ENCODE measurements around the gene MYO1G. TPM values are rescaled to one million over a fixed set of nuclear protein-coding genes. Genes with fewer than 3 reads are reported as not detected.
A peak's percentile ranks its signal among the peaks of the same experiment; 100 is the strongest.
"Not testable (repeated sequence)": the region's sequence is repeated elsewhere in the genome, so short reads cannot be mapped to it uniquely, and the experiment has no call there.

Gene MYO1G
- total RNA-seq, 1 donor from 2014 or later = 2.4 TPM

DNA sequence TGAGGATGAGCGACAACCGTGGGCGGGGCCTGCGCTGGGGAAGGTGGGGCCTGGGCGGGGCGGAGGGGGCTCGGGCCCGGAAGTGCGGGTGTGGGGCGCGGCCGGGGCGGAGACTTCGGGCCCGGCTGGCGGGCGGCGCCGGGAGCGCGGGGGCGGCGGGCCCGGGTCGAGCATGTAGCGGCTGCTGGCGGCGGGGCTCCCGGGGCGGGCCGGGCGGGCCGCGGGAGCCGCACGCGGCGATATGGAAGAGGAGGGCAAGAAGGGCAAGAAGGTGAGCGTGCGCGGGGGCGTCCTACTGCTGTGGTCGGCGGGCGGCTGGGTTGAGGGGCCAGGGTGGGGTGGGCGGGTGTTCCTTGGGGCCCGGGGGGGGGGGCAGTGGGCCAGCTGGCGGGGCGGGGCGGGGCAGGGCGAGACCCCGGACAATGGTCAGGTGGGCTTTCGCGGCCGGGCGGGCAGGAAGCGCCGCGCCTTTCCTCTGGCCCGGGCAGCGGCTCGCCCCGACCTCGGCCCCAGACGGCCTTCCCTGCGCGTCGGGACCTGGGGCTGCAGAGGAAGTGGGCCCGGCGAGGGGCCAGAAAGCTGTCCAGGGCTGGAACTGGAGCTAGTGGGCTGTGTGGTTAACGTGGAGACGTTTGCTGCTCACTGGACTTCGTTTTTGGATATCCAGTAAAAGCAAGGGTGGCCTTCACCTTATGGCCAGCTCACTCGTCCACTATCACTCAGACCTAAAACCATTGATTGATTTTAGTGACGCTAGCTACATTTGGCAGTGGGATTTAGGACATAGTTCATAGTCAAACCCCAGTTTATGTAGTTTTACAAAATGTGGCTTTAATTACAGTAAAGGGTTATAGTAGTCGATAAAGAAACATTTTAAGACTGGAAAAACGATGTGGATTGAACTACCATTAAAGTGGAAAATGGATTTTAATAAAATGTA, 21.5 kb upstream of the MYO1G start, which contains the start of gene CCM2:
Gene CCM2 (plus strand): TSS at position 109 of the 940 bp plus-strand sequence. CDS start 133 bp downstream, at position 242.
- intact Hi-C loops (cut with DNase I) = no loop called here
- DNase-seq (ENCODE audit: low spot score) = peak; percentile 81

DNA sequence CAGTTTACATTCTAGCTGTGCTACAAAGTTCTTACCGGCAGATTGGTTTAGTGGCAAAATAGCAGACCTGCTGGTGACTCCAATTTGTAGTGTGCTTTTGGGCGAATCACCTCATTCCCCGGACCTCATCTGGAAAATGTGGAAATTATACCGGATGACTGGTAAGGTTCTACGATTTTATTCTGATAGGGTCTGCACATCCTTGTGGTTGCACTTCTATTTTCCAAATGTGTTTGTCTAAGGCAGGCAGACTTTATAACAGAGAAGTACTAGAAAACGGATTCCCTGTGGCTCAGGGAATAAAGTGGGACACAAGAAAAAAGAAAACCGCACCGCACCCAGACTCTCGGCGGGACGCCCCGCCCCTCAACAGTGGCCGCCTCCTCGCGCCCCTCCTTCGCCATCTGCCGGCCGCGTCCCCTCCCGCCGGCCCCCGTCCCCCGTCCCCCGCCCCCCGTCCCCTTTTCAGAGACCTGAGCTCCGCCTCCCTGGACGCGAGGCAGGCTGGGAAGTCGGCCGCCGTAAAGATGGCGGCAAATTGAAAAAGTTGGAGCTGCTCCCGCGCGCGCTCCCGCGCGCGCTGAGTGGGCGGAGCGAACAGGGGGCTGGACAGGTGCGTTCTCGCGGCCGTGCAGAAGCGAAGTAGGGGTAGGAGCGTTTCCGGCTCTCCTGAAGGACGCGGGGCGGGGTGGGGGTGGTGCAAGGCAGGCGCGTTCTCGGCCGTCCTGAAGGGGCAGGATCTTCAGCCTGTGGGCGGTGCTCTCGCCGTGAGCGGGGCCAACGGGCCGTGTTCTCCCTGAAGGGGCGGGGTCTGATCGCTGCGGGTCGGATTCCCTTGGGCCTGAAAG, 20.7 kb upstream of the MYO1G start:
- intact Hi-C loops (cut with DNase I) = loop anchor here (1.0 to 5.0 kb wide), 2 partner anchors 112 kb away; partner anchors contain the start of genes PURB and TBRG4
- DNase-seq (ENCODE audit: low spot score) = peak; percentile 100

DNA sequence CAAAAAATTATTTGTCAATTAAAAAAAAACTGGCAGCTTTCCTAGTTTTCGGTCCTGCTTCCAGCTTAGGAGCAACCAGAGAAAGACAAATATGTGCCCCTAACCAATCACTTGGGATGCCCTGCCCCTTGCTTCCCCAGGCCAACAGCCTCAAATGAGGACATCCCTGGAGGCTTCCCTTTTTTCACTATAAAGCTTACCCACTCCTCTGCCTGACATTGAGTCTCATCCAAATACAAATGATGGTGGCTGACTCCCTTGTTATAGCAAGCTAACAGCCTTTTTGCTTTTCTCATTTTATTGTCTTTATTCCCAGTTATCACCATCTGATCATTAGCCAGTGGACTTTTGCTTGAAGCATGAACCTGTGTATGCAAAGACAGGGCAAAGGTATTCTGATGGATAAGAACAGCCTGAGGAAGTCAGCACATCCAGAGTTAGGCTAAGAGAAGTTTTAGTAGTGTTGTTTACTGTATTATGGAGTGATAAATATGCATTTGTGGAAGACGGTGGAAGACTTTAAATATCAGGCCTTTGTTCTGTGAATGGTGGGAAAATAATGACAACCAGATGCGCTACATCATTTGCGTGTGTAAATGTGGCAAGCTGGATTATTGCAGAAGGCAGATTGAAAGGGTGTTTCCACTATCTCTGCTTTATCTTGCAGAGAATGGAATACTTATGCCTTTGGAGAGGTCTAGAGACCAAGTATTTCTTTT, 19.5 kb upstream of the MYO1G start:
- no peak for DNase-seq (ENCODE audit: low spot score)
- intact Hi-C loops (cut with DNase I) = loop anchor here (5.0 kb wide), 1 partner anchor 111 kb away; the partner anchor contains the start of gene PURB

DNA sequence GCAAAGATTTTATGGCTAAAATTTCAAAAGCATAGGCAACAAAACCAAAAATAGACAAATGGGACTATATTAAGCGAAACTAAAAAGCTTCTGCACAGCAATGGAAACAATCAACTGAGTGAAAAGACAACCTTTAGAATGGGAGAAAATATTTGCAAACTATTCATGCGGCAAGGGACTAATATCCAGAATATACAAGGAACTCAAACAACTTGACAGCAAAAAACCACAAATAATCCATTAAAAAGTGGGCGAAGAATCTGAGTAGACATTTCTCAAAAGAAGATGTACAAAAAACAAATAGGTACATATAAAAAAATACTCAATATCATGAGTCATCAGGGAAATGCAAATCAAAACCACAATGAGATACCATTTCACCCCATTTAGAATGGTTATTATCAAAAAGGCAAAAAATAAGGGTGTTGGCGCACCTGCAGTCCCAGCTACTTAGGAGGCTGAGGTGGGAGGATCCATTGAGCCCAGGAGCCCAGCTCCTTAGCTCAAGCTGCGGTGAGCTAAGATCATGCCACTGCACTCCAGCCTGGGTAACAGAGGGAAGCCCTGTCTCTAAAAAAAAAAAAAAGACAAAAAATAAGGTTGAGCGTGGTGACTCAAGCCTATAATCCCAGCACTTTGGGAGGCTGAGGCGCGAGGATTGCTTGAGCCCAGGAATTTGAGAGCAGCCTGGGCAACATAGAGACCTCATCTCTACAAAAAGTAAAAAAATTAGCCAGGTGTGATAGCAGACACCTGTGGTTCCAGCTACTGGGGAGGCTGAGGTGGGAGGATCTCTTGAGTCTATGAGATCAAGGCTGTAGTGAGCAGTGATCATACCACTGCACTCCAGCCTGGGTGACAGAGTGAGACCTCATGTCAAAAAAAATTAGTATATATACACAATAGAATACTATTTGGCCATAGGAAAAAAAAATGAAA, 17.0 kb upstream of the MYO1G start:
- no peak for DNase-seq (ENCODE audit: low spot score)
- intact Hi-C loops (cut with DNase I) = loop anchor here (5.0 kb wide), 1 partner anchor 109 kb away; the partner anchor contains the start of gene PURB

DNA sequence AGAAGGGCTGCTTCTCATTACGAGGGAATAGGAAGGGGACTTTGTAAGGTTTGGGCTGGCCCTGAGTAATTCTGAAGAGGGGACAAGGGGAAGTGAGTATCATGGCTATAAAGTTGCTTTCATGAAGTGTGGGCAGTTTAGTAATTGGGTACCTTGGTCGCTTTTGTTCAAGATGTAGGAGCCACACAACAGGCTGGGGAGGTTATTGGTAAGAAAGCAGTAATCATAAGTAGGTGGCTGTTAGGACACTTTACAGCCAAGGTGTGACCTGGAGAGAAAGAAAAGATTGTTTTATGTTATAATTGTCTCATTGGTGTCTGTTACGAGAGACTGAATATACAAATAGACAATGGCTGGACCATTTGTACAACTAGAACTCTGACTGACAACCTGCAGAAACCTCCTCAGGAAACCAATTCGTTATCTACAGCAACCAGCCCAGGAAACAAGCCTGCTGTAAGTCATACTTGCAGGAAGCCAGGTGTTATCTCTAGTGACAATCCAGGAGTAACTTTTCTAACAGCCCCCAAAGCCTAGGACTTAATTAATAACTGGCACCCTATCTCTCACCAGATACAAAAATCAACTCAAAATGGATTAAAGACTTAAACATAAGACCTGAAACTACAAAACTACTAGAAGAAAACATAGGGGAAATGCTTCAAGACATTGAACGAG, 16.2 kb upstream of the MYO1G start:
- intact Hi-C loops (cut with DNase I) = loop anchor here (5.0 kb wide), 1 partner anchor 108 kb away; the partner anchor contains the start of gene PURB

DNA sequence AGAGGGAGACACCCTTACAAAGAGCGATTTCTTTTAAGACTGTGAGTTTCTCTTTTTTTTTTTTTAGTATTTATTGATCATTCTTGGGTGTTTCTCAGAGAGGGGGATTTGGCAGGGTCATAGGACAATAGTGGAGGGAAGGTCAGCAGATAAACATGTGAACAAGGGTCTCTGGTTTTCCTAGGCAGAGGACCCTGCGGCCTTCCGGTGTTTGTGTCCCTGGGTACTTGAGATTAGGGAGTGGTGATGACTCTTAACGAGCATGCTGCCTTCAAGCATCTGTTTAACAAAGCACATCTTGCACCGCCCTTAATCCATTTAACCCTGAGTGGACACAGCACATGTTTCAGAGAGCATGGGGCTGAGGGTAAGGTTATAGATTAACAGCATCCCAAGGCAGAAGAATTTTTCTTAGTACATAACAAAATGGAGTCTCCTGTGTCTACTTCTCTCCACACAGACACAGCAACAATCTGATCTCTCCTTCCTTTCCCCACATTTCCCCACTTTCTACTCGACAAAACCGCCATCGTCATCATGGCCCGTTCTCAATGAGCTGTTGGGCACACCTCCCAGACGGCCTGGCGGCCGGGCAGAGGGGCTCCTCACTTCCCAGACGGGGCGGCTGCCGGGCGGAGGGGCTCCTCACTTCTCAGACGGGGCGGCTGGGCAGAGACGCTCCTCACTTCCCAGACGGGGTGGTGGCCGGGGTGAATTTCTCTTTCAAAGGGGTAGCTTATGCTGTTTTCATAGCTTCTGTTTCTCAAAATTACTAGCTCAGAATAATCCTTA, 13.4 kb upstream of the MYO1G start:
- intact Hi-C loops (cut with DNase I) = not testable (repeated sequence)

More for the DNA sequence above, 16.2 kb upstream of the MYO1G start:
- no peak for DNase-seq (ENCODE audit: low spot score)

DNA sequence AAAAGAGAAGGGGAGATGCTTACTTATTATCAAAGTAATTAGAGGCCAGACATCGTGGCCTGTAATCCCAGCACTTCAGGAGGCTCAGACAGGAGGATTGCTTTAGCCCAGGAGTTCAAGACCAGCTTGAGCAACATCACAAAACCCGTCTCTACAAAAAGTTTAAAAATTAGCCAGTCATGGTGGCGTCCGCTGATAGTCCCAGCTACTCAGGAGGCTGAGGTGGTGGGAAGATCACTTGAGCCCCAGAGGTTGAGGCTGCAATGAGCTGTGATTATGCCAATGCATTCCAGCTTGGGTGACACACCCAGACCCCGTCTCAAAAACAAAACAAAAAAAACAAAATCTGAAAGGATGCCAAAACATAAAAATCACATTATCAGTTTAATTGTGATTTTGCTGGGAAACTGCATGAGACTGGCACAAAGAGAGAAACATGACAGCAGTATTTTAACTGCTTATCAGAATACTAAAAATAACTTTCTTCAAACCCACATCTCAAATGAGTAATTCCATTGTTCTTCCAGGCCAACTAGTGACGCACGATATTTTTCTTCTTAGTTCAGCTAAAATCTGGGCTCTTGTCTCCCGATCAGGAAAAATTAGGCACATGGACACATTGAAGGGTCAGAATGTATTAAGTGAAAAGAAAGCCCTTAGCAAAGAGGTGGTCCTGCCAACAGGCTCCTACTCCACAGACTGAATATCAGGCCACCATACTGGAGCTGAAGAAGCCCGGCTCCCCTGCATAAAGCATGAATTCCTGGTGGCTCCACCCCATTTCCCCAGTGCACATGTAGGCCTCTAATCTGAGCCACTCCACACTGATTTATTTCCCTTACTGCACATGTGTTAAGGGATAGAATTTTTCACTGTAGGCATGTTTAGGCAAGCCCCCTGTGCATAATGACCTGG, 11.6 kb upstream of the MYO1G start:
- intact Hi-C loops (cut with DNase I) = no loop called here
- no peak for DNase-seq (ENCODE audit: low spot score)

More for the DNA sequence above, 13.4 kb upstream of the MYO1G start:
- not testable (repeated sequence) for DNase-seq (ENCODE audit: low spot score)

DNA sequence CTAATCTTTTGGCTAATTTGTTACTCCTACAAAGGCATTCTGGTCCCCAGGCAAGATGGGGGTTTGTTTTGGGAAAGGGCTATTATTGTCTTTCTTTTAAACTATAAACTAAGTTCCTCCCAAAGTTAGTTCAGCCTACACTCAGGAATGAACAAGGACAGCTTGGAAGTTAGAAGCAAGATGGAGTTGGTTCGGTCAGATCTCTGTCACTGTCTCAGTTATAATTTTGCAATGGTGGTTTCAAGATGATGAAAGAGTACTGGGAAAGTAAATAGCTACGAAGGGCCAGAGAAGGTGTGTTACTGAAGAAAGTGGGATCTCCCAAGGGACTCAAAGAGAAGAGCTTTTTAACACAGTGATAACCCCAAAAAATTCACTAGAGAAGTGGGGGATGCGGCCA, 10.3 kb upstream of the MYO1G start:
- no peak for DNase-seq (ENCODE audit: low spot score)
- intact Hi-C loops (cut with DNase I) = loop anchor here (10.0 kb wide), 1 partner anchor 404 kb away; the partner anchor contains the start of gene TMED4

DNA sequence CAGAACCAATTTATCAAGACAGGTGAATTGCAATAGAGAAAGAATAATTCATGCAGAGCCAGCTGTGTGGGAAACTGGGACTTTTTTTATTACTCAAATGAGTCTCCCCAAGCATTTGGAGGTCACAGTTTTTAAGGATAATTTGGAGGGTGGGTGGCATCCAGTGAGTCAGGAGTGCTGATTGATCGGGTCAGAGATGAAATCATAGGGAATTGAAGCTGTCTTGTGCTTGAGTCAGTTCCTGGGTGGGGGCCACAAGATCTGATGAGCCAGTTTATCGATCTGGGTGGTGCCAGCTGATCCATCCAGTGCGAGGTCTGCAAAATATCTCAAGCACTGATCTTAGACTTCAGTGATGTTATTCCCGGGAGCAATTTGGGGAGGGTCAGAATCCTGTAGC, 9.9 kb upstream of the MYO1G start:
- DNase-seq (ENCODE audit: low spot score) = no peak

DNA sequence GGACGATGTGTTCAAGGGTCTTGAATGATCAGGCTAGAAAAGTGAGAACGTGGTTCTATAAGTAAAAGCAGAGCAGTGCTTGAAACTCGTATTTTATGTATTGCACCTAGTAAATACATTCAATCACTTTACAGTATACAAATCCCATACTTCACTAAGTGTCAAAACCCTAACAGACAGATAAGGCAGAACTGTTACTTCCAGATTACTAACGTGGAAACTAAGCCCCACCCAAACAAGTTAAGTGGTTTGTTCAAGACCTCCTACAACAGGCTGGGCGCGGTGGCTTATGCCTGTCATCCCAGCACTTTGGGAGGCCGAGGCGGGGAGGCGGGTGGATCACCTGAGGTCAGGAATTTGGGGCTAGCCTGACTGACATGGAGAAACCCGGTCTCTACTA, 9.2 kb upstream of the MYO1G start:
- DNase-seq (ENCODE audit: low spot score) = no peak
- intact Hi-C loops (cut with DNase I) = loop anchor here (10.0 kb wide), 1 partner anchor 403 kb away; the partner anchor contains the start of gene TMED4

More for the DNA sequence above, 9.9 kb upstream of the MYO1G start:
- intact Hi-C loops (cut with DNase I) = loop anchor here (10.0 kb wide), 1 partner anchor 404 kb away; the partner anchor contains the start of gene TMED4

DNA sequence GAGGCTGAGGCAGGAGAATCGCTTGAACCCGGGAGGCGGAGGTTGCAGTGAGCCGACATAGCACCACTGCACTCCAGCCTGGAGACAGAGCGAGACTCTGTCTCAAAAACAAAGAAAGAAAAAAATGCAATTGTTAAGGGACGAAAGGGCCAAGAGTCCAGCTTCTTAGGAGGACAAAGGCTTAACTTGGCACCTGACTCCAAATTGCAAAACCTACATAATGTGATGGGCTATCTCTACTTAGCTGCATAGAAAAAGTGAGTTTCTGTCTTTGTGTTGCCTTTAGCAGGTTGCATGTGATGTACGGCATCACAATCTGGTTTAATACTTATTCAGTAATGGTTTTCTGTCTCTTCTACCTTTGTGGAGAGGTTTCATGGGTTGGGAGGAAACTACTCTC, 8.6 kb upstream of the MYO1G start:
- no peak for DNase-seq (ENCODE audit: low spot score)
- intact Hi-C loops (cut with DNase I) = loop anchor here (10.0 kb wide), 1 partner anchor 403 kb away; the partner anchor contains the start of gene TMED4

DNA sequence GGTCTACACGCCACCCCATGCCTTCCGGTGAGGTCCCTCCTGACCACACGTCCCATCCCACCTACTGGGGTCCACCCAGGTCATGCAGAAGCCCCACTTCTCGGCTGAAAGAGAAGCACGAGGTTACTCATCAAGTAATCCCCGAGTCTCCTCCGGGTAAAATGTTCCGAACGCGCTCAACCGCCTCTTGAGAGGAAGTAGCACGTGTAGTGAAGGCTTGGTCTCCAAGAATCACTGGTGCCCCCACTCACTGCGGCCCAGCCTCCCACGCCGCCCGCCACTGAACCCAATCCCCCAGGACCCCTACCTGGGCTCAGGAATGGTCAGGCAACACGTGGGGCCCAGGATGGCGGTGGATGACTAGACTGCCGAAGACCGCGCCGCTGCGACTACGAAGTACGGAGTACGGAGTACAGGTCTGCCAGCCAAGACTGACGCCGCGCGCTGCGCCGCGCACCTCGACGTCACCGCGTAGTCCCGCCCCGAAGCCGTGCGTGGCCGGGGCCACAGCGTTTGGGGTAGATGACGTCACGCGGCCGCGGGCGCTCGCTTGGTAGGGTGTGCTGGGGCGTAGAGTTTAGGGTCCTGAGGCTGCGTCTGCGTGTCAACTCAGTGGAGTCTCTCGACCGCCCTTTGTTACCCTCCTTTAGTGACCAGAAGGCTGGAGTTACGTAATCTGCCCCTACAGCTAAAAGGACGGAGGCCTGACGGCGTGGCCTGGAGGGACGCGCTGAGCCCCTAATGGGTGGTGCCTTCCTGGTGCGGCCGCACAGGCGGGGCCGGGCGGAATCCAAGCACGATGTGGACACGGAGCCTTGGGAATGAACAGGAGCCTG, 7.6 kb upstream of the MYO1G start:
- intact Hi-C loops (cut with DNase I) = loop anchor here (10.0 kb wide), 1 partner anchor 402 kb away; the partner anchor contains the start of gene TMED4
- DNase-seq (ENCODE audit: low spot score) = peak; percentile 98

DNA sequence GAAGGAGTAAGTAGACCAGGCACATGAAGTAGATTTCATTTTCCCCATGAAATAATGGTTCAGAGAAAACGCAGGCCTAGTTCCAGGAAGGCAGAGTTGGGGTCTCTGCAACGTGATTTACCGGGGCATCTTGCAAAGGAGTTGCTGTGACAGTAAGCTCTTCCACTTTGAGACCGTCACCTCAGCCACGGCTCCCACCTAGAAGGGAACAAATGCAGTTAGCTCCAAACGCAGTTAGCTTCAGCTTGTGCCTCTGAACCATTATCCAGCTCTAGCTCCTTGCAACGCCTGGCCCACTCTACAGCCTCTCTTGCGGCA, 7.0 kb upstream of the MYO1G start:
- intact Hi-C loops (cut with DNase I) = loop anchor here (10.0 kb wide), 1 partner anchor 401 kb away; the partner anchor contains the start of gene TMED4
- no peak for DNase-seq (ENCODE audit: low spot score)

DNA sequence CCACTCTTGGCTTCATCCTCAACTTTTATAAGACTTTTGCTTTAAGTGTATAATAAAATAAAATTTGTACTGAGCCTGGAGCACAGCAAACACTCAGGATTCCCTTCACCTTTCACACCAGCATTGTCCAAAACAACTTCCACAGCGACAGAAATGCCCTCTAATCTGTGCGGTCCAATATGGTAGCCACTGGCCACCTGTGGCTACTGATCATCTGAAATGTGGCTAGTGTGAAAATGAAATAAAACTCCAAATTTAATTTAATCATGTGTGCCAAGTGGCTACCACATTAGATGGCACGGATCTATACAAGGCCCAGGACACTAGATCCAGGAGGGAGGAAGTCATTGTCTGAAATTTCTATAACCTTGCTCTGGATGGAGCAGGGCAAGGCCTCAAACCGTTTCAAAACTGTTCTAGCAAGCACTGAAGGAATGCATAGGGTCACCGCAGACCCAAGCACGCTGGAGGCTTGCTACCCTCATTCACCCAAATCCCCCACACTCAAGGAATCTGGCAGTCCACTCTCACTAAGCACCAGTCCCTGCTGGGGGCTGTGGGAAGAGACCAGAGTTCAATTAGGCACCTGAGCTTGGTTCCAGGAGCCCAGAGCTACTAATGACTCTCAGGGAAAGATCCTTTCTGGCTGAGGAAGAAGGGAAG, 6.3 kb upstream of the MYO1G start:
- intact Hi-C loops (cut with DNase I) = loop anchor here (10.0 kb wide), 1 partner anchor 400 kb away; the partner anchor contains the start of gene TMED4
- no peak for DNase-seq (ENCODE audit: low spot score)

All from cardiac septum (tissue), 1 donor.